GM23248 (cell line): Measurements from ENCODE around the gene PLA2G12B.

Source experiments
- EZH2 ChIP-seq: fragments of 200-600 bp; sonication (generic); IDR thresholded peaks from 2 replicates; pipeline ENCODE4 v1.6.1; 2018; ENCODE audit warnings: antibody characterized with exemption, mild to moderate bottlenecking; ENCODE audit not compliant: insufficient read depth, poor library complexity, severe bottlenecking
- EZH2phosphoT487 ChIP-seq: fragments of 200-600 bp; sonication (generic); IDR thresholded peaks from 2 replicates; pipeline ENCODE4 v1.6.1; 2018; ENCODE audit warnings: antibody characterized with exemption, moderate library complexity, mild to moderate bottlenecking, low read depth; ENCODE audit not compliant: insufficient read depth

DNA sequence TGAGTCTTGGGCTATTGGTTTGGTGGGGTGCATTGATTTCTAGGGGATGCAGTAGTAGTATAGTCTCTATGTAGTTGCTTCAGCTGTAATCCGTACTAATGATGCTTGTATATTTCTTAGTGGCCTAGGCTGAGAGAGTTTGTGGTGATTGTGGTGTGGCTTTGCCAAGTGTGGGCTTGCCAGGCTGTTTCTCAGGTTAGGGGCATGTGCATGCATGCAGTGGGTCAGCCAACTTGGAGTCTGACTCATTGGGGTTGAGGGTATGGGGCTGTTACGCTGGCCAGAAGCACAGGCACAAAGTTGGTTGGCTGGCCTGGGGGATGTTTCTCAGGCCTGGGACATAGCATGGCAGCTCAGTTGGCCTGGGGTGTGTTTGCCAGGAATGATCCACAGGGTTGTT lies 25.7 kb upstream of the PLA2G12B start:
- TF ChIP-seq EZH2, result no peak
- TF ChIP-seq EZH2phosphoT487, result no peak
